ENCODE results near the gene PSMB9. TPM values are rescaled to one million over a fixed set of nuclear protein-coding genes. Genes with fewer than 3 reads are reported as not detected.

PSMB9 gene
- total and polyA plus RNA-seq, 12 donors, result 13.4 to 69.8 (median 40.4) TPM

- Histone ChIP-seq H3K36me3 (replicated peaks in 1 of 2) (no peaks in the 10 kb centered on the region), H3K27me3 (no peaks in the 10 kb centered on the region), H3K27ac (no peak overlapping the region), H3K9me3 (replicated peaks in 1 of 3) (no peaks in the 10 kb centered on the region), H3K4me3 (no peak overlapping the region), H3K4me1 (replicated peaks in 1 of 2) (peaks cover 24 to 32% of the 10 kb centered on the region in 2 donors)
- intact Hi-C loops (cut with DNase I), result loop anchor here in 1 of 2 donors (5.0 kb wide), 1 partner anchor 81 kb away; no protein-coding TSS in a partner anchor
- no peak for DNase-seq
- 34 to 47% (median 43%) methylated on average over 1 of the region's 1 CpG for WGBS, 4 donors
- no peak for TF ChIP-seq CTCF (IDR thresholded peaks at IDR 0.05)
These were observed 36.8 kb downstream of the PSMB9 start for GRCh38 chr6:32890831-32891230.

- DNase-seq, result peak; percentile 93 to 97 (median 93)
- H3K27me3 ChIP-seq, result no peaks in the 10 kb centered on the region
- peak overlapping the region; percentile 86 to 96 (median 91) for H3K27ac ChIP-seq
- peak; percentile 40 to 85 for TF ChIP-seq POLR2A (IDR thresholded peaks at IDR 0.05)
- no peak for TF ChIP-seq CTCF (IDR thresholded peaks at IDR 0.05)
- H3K36me3 ChIP-seq (replicated peaks in 1 of 2), result no peaks in the 10 kb centered on the region
- intact Hi-C loops (cut with DNase I), result loop anchor here in 1 of 2 donors (5.0 kb wide), 2 partner anchors 78 to 243 kb away; no protein-coding TSS in a partner anchor
- H3K4me3 ChIP-seq, result peak overlapping the region; percentile 33 to 87 (median 72)
- 0 to 2% (median 1%) methylated on average over 27 to 61 of the region's 61 CpGs for WGBS, 4 donors
- H3K4me1 ChIP-seq (replicated peaks in 1 of 2), result peaks cover 22 to 24% of the 10 kb centered on the region in 2 donors
- no peaks in the 10 kb centered on the region for H3K9me3 ChIP-seq (replicated peaks in 1 of 3)
These were observed 40.4 kb downstream of the PSMB9 start for GRCh38 chr6:32894085-32895005.

DNA sequence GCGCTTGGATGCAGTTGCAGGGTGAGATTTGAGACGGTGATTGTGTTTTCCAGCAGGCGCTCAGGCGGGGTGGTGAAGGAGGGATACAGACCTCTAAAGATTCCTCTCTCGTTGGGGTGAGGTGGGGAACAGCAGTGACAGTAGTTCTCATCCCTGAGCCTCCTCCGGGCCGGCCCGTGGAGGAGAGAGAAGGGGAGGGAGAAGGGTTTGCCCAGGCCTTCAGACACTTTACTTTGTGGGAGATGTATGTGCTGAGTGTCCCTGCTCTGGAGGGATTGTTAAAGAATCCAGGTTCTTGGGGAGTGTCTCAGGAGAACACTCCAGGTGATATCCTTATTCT is 41.0 kb downstream of the PSMB9 start:
- Histone ChIP-seq H3K27ac (peak overlapping the region; percentile 86 to 96 (median 91)), H3K4me3 (peak overlapping the region; percentile 33 to 87 (median 68)), H3K9me3 (replicated peaks in 1 of 3) (no peaks in the 10 kb centered on the region), H3K27me3 (no peaks in the 10 kb centered on the region), H3K36me3 (replicated peaks in 1 of 2) (no peaks in the 10 kb centered on the region), H3K4me1 (replicated peaks in 1 of 2) (peaks cover 22 to 24% of the 10 kb centered on the region in 2 donors)
- DNase-seq, result no peak
- WGBS, 4 donors, result 0 to 2% (median 0%) methylated on average over 7 to 8 of the region's 8 CpGs
- no peak for TF ChIP-seq CTCF (IDR thresholded peaks at IDR 0.05)
- intact Hi-C loops (cut with DNase I), result loop anchor here in 1 of 2 donors (5.0 kb wide), 1 partner anchor 242 kb away; no protein-coding TSS in a partner anchor

GRCh38 chr6:32903952-32904351 is 50.0 kb downstream of the PSMB9 start:
- no peak overlapping the region for H3K27ac ChIP-seq
- intact Hi-C loops (cut with DNase I), result no loop called here
- TF ChIP-seq POLR2A (IDR thresholded peaks at IDR 0.05), result no peak
- no peak for TF ChIP-seq CTCF (IDR thresholded peaks at IDR 0.05)
- DNase-seq, result no peak
- H3K9me3 ChIP-seq (replicated peaks in 1 of 3), result no peaks in the 10 kb centered on the region
- H3K36me3 ChIP-seq (replicated peaks in 1 of 2), result no peaks in the 10 kb centered on the region
- H3K4me3 ChIP-seq, result no peak overlapping the region
- H3K4me1 ChIP-seq (replicated peaks in 1 of 2), result peaks cover 0 to 2% of the 10 kb centered on the region in 2 donors
- no peaks in the 10 kb centered on the region for H3K27me3 ChIP-seq
